ENCODE measurements around the gene CELF2.

The CELF2 gene

DNA sequence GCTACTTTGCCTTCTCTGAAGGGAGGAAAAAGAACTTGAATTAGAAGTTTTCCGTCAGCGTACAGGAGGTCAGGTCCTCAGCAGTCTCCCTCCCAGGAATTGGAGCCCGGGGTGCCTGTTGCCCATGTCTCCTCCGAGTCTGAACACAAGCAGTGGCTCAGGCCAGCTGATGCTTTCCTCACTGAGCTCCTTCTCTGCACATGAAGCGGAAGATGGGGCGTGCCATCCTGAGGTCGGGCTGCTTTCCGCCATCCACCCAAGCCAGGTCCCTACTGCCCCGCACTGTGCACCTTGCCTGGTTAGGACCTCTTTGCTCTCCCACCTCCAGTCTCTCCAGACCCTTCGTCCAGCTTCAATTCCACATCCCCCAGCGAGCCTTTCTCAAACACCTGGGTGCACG, 237.5 kb downstream of the CELF2 start:
- no peak for DNase-seq

DNA sequence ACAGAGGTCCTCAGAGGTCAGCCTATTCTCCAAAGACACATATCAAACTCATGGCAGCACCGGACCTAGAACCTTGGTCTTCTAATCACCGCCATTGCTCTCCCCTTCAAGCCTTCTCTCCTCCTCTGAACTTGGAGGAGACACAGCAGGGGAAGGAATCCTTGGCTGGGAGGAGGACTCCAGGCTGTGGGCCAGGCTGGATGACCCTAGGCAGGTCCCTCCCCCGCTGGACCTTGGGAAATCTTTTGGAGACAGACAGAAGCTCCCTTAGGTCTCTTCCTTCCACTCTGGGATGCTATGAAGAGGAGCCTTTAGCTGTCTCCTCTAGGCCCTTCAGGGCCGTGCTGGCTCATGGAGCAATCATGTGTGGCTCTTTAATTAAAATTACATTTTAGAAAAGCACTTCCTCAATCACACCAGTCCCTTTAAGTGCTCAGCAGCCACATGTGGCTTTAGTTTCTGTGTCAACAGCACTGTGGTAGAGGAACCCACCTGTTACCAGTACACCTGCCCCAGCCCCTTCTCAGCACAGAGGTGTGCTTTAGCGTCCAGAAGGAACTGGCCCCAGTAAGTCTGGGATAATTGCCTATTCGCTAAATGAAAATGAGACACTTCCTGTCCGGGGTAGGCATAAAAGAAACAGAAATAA, 238.2 kb downstream of the CELF2 start:
- no peak for DNase-seq

DNA sequence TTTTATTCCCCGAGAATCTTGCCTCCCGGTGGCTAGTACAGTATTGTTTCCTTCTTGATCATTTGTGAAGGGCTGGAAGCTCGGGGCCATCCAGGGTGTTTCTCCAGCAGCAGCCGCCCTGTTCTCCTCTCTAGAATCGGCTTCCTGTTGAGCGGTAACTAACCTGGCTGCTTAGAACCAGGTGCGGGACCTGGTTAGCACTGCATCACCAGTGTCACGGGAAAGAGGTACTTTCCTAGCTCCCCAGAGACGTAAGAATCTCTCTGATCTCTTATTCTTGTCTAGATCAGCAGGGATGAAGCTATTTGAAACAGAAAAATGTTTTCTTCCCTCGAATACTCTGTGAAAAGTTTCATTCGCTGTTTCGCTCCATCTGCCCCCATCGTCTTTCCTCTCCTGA, 239.2 kb downstream of the CELF2 start:
- DNase-seq, result no peak

DNA sequence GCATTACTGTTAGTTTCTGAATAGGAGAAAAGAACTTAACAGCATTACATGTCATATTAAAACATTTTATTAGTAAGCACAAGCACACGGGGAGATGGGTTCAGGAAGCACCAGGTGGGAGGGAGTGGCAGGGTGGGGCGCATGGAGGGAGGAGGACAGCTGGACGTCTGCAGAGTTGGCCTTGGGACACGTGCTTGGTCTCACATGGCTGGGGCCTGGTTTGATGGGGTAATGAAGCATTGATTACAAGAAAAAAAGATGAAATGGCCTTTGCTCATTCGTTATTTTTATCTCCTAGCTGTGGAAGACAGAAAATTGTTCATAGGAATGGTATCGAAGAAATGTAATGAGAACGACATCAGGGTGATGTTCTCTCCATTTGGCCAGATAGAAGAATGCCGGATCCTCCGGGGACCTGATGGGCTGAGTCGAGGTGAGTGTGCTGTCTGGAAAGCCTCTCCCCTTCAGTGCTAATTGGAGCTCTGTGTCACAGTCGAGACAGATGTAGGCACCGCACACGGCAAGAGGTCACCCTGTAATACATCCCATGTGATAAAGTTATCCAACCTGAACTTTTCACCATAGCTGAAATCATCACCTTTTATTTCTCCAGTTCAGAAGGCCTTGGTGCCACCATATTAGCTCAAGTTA, 239.9 kb downstream of the CELF2 start:
- no peak for DNase-seq

DNA sequence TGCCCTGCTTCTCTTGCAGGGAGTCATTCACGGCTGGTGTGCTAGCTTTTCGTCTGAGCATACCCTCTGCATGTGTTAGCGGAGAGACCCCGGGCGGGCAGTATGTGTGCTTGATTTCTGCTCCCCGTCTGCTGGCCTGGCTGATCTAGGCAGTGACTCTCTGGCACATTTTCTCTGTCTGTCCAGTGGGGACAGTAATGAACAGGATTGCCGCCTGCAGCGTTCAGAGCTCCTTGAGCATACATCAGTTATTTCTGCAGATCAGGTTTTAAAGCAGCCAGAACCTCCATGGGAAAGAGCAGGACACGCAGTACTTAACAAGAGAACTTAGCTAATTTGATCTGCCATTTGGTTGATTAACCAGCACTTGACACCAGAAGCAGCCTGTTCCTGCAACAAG, 242.5 kb downstream of the CELF2 start:
- DNase-seq, result no peak

DNA sequence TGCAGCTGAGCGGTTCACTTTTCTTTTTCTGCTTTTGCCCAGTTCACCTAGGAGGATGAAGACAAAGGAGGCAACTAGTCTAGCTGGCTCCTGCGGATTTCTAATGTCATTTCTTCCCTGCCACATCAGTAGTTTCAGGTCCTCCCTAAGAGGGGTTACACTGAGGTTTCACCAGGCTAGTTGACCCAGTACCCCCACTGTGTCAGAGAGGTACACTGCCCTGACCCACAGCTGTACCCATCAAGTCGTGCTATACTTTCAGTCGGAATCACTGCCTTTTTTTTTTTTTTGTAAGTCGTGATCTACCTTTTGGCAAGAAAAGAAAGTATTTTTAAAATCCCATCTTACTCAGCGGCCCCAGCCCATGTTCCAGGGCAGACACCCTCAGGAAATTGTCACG, 243.5 kb downstream of the CELF2 start:
- DNase-seq, result no peak

DNA sequence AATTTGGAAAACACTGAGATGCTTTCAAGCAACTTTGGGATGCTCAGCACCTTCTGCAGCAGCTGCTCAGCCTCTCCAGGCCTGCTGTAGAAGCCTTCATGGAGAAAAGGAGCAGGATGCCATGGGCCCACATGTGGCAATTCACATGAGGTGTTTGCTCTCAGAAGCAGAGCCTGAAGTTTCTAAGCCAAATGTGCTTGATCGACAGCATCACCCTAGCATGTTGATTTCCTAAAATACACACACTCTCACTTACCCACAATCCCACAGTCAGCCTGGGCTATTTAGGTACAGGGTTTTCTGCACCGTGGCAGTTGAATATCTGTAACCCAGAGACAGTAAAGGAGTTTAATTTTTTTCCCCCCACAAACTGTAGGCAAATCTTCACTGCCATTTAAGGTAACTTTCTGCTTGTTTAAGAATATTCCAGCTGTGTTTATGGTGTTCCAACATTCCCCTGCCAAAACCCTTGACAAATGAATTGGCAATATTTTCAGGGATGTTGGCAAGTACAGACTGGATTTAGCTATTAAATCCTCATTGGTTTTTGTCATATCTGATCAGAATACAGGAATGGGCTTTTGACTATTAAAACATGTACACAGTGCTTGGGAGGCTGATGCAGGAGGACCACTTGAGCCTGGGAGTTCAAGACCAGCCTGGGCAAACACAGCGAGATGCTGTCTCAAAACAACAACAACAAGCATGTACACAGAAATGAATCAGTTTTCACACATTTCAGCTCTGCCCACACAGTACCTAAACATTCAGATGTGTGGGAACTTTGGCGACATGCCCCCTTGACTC, 244.2 kb downstream of the CELF2 start:
- DNase-seq, result no peak

DNA sequence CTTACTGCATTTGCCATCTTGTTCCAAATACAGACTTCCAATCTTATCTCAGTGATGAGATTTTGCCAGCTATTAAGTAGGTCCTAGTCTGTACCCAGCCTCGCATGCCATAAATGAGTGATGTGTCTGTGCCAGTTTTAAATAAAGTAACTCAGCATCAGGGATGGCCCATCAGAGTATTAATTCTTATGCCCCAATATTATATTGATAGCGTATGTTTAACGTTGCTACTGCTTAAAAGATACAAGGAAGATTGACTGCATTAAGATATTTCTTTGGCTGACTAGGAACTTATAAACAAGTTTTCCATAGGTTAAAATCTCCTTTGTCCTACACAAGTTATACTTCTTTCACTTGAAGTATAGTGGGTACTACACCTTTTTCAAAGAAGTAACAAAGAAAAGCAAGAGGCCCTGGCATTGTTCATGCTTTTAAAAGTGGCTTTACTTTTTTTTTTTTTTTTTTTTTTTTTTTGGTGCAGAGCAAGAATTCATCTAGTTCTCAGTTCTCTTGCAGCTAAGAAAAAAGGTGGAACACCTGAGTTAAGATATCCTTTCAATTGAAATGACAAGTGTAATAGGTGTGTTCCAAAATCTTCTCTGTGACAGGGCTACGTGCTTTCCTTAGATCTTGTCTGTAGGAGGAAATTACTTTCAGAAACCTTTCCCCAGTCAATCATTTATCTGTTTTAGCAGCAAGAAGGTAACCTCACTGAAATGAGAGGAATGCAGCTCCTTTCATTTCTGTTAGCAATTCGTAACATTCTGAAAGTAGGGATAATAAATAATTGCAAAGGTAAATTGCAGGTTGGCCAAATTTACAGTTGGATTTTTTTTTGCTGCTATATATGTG, 245.0 kb downstream of the CELF2 start:
- DNase-seq, result no peak

DNA sequence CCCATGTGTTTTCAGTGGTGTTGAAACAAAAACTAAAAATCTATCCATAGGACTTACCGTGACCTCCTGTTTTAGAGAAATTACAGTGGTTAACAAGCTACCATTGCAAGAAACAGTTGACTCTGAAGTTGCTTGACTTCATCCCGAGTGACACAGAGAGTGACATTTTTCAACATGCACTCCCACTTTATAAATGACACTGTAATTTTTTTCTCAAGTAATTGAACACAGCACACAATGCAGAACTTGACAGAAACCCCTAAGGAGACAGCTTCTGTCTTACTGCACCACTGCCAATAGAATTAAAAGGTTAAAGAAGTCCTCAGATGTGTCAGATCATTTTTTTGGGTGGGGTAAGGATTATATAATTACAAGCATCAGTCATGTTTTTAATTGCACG, 246.1 kb downstream of the CELF2 start:
- no peak for DNase-seq

DNA sequence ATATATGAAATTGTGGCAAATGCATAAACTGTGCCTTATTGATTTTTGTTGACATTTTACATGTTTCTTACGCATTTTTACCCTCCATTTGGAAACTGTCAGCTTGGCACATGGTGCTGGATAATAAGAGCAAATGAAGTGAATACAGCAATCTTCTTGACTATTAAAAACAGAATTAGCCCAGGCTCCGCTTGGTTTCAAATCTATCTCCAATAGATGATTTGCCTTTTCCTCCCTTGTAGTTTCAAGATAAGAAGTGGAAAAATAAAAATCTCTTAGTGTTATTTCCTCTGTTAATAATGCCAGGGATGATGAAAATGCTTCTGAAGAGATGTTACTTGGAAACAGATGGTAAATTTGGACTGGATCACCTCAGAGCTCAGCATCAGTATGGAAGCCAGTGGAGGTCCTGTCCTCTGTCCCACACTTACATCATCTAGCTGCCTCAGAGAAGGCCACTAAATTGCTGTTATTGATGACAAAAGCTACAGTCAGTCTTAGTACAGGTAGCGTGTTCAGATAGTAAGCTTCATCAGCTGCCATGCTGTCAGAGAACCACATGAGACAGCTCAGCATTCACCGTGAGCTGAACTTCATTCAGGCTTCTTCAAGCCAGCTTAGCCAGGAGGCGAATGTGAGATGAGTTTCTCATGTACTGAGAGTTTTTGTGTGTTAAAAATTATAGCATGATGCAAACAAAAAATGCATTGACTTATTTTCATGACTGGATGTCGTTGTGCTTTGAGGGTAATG, 246.8 kb downstream of the CELF2 start:
- DNase-seq, result no peak

DNA sequence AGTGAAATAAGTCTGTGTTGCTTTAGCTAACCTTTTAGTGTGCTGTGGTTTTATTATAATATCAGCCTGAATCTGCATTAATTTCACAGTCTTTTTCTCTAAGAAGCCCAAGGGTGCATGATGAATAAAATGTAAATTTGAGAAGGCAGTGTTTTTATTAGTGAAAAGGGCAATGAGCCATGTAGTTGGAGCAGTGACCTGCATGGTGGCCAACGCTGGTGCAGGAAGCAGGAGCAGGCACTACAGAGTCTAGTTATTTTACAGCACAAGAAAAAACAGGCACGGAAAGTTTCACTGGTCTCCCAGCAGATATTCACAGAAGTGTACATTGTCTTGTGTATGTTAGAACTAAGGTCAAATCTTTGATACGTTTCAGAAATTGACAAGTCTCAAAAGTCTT, 247.8 kb downstream of the CELF2 start:
- DNase-seq, result no peak

DNA sequence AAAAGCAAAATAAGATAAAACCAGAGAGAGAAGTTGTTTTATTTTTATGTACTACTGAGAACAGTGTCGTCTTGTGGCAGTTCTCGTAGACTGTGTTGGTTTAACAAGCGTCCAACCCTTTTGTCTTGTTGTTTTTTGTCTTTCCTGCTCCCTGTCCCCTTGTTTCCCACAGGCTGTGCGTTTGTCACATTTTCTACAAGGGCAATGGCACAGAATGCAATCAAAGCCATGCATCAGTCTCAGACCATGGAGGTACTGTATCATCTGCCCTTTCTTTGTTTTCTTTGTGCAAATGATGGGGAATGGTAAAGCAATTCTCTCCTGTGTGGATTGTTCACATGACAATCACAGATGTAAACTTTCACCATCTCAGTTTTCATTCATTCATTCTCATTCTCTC, 248.8 kb downstream of the CELF2 start:
- DNase-seq, result no peak

DNA sequence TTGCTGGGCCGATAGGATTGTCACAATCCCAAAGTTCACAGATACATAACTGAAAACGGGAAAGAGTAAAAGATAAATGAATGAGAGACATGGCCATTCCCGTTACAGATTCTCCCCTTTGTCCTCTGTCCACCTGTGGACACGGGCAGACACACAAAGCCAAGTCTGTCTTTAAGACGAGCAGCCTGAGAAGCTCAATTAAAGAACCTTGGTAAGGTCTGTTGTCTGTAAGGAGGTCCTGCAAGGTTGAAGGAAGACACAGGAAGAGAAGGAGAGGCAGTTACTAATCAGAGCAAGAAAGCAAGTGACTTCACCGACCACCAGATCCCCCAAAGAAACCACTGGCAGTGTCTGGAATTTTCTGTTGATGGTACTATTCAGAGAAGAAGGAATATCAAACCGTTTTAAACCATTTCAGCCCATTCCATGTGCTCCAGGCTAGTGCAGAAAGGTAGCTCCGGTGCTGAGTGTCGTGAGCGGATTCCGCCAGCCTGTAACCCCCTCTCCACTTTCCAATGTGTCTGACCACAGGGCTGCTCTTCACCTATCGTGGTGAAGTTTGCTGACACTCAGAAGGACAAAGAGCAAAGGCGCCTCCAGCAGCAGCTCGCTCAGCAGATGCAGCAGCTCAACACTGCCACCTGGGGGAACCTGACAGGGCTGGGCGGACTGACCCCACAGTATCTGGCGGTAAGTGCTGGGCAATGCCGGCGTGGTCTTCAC, 252.6 kb downstream of the CELF2 start:
- peak; percentile 80 for DNase-seq

DNA sequence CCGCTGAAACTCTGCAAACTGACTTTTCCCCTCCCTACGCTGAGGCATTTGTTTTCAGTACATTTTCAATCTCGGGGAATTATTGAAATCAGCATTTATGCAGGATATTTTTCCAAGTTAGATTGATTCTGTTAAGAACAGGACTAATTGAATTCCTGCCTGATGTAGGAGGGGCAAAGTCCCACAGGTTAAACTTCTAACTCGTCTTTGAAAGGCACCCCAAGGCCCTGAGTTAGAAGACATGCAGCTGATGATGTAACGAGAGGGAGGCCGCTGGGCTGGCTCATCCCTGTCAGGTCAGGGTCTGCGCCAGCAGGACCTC, 253.1 kb downstream of the CELF2 start:
- DNase-seq, result no peak

DNA sequence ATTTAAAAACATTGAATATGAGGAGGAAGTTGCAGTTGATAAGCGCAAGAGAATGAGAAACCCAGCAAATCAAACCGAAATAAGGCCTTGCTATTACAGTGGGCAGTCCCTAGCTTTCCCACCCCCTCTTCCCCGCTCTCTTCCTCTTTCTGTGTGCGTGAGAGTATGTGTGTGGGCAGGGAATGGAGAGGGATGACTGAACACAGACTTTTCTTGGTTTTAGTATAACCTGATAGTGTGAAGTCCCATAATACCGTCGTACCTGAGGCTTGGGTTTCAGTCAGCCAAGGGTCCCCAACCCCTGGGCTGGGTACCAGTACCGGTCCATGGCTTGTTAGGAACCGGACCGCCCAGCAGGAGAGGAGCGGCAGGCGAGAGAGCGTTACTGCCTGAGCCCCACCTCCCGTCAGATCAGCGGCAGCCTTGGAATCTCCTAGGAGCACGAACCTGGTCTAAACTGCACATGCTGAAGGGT, 255.3 kb downstream of the CELF2 start:
- no peak for DNase-seq

DNA sequence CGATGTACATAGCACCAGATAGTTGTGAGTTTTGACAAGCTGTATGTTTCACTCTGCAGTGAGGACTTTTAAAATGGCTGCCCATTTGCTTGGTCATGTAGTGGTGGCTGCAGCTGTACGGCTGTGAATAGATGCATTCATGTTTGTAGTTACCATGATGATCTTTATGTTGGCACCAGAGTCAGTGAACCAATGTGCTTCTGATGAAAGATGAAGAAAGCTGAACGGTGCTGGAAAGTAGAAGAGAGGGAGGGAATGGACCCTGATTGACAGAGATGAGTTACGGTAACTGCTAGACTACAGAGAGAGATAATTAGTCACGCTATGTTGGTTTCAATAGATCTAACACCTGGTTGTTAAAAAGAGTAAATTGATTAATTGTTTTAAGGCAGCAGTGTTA, 256.8 kb downstream of the CELF2 start:
- no peak for DNase-seq

DNA sequence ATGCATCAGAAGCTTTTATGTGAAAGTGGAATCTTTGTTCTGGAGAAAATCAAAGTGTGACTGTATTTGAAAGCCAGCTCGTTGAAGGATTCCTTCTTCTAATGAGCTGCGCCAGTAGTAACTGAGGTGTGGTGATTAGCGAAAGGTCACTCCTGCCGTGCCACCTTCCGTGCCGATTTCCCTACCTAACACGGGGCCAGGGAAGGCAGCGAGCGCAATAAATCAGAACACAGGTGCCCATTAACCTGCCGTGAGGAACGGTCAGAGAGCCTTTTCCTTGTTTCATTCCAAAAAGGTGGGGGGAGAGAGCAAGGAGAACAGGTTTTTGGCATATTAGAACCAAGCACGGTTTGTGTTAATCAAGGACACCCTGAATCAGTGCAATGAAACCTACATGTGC, 258.0 kb downstream of the CELF2 start:
- no peak for DNase-seq

DNA sequence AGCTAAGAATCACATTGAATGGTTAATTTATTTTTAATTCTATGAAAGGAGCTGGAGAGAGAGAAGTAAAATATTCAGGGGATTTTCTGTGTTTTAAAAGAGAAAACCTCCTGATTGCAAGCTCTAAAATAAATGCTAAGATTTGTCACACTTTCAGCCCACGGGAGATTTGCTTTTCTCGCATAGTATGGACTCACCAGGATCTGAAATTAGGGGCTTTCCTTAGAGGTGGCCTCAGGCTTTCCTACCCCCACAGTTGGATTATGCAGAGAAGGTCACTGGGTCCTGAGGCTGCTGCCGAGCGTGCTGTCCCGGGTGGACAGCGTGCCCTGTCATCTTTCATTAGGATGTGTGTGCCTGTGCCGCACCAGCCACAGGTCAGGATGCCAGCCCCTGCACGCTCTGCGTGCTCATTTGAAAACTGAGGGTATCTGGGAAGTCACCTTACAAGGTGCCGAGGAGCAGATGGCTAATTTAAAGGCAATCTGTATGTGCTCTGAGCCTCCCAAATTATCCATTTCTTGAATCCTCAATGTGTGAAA, 258.8 kb downstream of the CELF2 start:
- DNase-seq, result no peak

DNA sequence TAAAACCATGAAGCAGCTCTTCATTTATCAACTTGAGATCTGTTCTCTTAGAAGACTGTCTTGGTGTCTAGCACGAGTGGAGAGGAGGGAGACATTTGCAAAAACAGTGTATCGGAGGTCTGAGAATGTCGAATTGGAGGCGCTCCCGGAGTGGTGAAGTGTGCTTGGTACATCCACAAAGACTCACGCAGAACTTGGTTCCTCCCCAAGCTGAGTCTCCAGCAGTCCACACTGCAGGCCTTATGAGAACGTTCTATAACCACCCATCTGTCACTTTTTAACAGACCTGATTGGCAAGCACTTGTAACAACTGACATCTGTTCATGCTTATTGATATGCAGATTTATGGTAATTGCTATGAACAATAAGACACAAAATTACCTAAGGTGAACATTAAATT, 261.6 kb downstream of the CELF2 start:
- DNase-seq, result no peak

DNA sequence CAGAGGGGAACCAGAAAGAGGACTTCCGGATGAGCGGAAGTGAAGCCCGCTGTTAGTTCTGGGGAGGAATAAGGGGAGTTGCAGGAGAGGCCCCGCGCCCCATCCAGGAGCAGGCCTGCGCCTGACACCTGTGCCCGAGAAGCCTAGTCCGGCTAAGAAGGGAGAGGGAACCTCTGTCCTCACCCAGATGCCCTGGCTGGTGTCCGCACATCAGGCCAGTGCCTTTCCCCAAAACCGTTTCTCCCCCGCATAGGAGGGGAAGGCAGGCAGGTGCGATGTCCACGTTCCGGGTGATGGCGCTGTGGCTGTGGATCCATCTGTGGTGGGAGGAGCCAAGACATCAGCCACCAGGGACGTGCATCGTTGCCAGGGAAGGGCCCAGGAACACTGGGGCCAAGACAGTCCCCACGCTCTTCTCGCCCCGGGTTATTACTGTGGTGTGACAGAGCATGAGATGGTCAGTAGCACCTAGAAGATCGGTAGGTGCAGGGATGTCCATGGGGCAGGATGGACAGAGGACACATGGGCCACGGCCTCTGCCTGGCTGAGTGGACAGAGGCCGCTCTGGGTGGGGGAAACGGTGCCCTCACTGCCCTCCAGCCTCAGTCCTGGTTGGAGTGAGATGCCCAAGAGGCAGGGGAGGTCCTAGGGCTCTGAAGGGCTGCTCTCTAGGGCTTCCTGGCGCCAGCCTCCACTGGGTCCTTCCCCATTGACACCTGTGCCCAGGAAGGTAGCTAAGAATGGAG, 262.7 kb downstream of the CELF2 start:
- no peak for DNase-seq

DNA sequence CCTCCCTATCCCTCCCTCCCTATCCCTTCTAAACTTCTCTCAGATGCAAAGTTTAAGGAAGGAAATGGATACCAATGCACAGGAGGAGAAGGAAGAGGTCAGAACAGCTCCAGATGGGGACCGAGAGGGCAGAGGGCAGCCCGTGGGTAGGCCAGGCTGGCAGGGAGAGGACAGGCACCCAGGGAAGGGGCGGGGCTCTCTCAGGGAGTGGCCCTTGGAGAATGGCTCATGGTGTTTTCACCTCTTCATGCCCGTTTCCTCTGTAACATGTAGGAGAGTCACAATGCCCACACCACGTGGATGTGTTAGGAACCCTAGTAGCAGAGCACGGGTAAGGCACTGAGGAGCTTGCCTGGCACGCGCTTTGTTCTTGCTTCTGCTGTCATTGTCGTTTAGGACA, 264.5 kb downstream of the CELF2 start:
- no peak for DNase-seq

Measured in activated naive CD4-positive, alpha-beta T cell treated with anti-CD3 and anti-CD28 coated beads, Interleukin-2, amount 50 U/mL, for 16 hours (primary cell).